GM23248 (cell line): ENCODE data around the gene NDUFV3.

ENCODE experiments used
- EZH2 ChIP-seq: fragments of 200-600 bp; sonication (generic); IDR thresholded peaks from 2 replicates; pipeline ENCODE4 v1.6.1; 2018; ENCODE audit warnings: antibody characterized with exemption, mild to moderate bottlenecking; ENCODE audit not compliant: insufficient read depth, poor library complexity, severe bottlenecking
- EZH2phosphoT487 ChIP-seq: fragments of 200-600 bp; sonication (generic); IDR thresholded peaks from 2 replicates; pipeline ENCODE4 v1.6.1; 2018; ENCODE audit warnings: antibody characterized with exemption, moderate library complexity, mild to moderate bottlenecking, low read depth; ENCODE audit not compliant: insufficient read depth

DNA sequence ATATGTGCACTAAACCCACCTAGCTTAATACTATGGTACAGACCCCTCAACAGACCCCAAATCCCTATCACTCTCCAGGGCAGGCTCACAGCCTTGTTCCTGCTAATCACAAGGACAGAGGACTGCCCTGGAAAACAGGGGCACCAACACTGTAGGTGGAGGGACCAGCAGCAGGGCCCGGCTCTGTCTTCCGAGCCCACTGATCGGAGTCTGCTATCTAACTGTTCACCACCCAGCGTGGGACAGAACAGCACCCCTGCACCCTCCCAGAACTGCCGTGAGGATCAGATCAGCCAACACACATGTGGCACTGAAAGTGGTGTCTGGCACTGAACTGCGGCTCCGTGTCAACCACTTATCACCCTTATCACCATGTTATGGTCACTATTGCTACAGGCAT, 20.0 kb upstream of the NDUFV3 start:
- TF ChIP-seq EZH2 (no peak), EZH2phosphoT487 (no peak)
